Activated CD4-positive, CD25-positive, alpha-beta regulatory T cell treated with anti-CD3 and anti-CD28 coated beads, Interleukin-2, amount 50 U/mL, for 24 hours (primary cell): ENCODE data around the gene ASXL3.

Source experiments
- ATAC-seq, 2 donors: fragments of 150-1000 bp; cut with Tn5 transposase; one replicate each; pipeline ENCODE4 v1.10.0; 2021; ENCODE audit warnings: mild to moderate bottlenecking in 1 of 2, moderate library complexity in 1 of 2

The ASXL3 gene

DNA sequence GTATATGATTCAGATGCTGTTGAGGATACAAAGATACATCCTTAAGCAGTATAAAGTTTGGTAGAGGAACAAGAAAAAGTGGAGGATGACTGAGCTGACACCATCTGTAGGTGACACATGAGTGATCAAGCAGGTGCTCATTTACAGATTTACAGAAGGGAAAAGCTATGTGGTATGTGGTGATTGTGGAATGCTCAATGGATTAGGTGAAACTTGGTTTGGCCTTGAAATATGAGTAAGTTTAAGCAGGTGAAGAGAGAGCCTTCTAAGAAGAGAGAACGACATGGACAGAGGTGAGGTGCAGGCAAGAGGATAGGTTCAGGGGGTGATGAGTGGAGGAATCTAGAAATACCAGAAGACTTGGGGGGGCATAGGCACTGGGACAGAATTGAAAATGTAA is 5.9 kb downstream of the ASXL3 start:
- no peak for ATAC-seq

- no peak for ATAC-seq
These were observed 6.8 kb downstream of the ASXL3 start for GRCh38 chr18:33584548-33585430.

DNA sequence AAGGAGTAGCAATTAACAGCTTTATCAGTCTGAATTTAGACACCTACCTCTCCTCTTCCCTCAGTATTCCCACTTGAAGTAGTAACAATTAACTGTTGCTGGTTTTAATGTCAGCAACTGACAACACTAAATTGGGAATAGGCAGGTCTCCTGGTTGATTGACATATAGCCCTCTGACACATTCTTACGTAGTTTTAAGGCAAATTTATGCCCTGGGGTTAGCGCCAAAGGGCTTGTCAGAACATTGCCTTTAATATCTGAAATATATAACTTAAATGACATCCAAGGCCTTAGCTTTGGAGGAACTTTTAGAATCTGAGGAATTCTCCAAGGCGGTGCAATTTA is 7.4 kb downstream of the ASXL3 start:
- no peak for ATAC-seq

DNA sequence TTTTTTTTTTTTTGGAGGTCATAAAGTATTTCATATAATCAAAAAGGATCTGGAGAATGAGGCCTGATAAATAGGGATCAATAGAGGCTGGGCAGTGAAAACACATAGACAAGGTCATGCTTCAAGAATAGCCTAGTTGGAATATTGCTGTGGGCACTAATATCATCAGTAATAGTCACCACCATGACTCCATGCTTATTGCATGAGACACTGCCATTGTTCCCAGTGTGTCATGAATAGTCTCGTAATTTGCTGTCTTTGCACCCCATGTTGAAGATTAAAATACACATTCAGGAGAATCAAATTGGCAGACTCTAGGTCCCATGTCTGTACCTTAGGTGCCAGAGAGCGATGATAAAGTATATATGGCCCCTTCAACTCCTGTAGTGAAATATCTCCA is 10.3 kb downstream of the ASXL3 start:
- no peak for ATAC-seq

DNA sequence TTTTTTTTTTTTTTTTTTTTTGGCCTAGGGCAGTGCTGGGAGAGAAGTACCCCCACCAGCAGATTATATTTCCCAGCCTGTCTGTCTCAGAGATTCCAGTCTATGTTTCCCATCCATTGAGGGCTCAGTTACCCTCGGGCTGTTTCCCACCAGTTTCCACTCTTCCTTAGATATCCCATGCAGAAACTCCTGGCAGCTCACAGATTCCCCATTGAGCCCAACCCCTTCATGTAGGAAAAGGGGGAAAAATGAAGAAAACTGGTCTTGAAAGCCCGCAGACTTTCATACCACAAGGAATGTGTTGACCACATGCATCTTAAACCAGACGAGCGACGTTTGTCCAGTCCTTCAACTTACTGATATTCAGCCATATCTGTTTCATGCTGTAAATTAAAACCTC is 15.2 kb downstream of the ASXL3 start:
- ATAC-seq = no peak

DNA sequence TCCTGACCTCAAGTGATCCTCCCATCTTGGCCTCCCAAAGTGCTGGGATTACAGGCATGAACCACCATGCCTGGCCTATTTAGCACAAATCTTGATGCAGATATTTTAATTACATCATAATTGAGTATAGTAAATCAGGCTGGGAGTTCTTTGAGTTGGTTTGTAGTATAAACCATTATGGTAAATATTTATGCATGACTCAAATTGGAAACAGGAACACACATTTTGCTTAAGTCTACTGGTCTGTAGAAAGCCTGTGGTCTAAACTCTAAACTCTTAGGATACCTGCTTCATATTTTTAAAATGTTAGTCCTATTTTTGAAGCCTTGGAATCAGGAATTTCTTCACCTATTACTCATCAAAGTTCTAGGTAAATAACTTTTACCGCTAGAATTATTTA is 16.8 kb downstream of the ASXL3 start:
- ATAC-seq = no peak

GRCh38 chr18:33596178-33596854 is 18.3 kb downstream of the ASXL3 start:
- no peak for ATAC-seq

DNA sequence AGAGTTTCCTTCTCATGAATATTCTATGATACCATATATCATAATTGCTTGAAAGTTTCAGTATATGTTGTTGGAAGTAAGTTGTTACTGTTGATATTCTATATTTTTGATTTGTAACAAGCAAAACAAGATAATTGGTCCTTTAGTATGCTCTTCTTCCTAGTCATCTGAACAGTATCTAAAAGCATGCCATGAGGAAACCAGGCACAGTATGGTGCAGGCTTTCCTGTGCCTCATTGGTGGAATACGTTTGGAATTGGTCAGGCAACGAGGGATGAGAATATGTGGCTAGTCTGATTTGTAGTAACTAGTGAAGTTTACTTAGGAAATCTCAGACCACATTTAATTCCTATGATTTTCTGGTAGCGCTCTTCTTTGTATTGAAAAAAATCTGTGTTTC is 22.8 kb downstream of the ASXL3 start:
- ATAC-seq = no peak

GRCh38 chr18:33603454-33603853 is 25.4 kb downstream of the ASXL3 start:
- no peak for ATAC-seq

GRCh38 chr18:33605250-33605649 is 27.2 kb downstream of the ASXL3 start:
- no peak for ATAC-seq

DNA sequence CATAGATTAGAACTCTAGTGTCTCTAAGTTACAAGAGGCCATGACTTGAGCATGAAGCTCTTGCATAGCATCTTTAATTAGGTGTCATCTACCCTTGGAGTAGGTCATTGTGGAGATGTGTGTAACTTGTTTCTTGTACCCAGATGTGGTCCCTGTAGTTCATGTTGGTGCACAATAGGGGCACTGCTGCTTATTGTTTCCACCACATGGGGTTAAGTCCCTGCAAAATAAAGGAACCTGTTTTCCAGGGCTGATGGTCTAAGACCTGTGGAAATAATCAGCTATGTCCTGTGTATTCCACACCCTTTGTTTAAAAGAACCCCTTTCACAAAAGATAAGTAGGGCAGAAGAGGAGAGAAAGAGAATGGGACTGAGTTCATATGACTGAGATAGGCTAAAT is 28.6 kb downstream of the ASXL3 start:
- no peak for ATAC-seq

DNA sequence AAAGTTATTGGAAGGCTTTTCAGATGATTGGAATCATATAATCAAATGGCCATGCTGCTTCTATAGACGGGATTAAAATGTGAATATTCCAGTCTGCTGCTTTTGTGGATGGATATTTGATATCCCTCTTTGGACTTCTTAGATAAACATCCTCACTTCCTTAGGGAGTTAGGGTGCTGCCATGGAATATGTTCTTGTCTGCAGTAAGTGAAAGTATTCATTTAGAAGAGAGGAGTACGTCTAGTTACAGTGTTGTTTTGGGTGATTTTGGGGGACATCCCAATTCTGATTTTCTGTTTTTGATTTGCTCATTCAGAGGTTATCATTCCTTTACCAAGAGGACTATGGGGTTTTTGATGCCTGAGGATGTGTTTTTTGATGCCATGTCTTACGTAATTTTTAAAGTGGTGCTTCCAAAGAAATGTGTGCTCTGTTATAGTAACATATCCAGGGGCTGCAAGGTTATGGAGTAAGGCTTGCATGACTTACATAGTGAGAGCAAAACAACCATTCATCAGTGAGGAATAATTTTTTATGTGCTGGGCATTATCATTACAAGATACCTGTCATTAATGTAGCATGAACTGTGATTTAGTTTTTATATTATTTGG is 33.6 kb downstream of the ASXL3 start:
- ATAC-seq = no peak

GRCh38 chr18:33612632-33613031 is 34.6 kb downstream of the ASXL3 start:
- ATAC-seq = no peak

DNA sequence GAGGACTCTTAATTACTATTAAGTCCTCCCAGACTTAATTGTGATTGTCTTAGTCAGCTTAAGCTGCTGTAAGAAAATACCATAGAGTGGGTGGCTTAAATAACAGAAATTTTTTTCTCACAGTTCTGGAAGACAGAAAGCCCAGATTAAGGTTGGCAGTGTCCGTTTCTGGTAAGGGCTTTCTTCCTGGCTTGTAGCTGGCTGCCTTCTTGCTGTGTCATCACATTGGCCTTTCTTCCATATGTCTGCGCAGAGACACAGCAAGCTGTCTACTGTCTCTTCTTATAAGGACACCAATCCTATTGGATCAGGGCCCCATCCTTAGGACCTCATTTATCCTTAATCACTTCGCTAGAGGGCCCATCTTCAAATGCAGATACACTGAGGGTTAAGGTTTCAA is 38.5 kb downstream of the ASXL3 start:
- no peak for ATAC-seq

- no peak for ATAC-seq
These were observed 49.1 kb downstream of the ASXL3 start for GRCh38 chr18:33627114-33627513.

GRCh38 chr18:33630476-33630875 is 52.5 kb downstream of the ASXL3 start:
- ATAC-seq = no peak

DNA sequence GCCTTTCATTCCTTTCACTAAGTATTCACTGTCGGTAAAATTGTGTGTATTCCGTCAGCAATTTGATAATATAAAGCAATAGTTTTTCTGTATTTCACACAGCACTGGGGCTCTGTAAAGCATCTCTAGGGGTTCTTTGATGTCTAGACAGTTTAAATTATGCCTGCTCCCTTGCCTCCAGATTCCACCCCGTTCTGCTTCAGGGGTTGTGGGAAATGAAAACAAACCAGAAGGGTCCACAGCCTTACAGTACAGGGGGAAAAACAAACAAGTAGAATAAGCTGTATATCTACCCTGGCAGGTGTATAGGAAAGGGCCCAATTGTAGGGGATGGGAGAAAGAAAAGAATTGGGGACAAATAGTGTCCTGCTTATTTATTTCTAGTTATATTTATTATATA is 63.1 kb downstream of the ASXL3 start:
- no peak for ATAC-seq

GRCh38 chr18:33644494-33644893 is 66.5 kb downstream of the ASXL3 start:
- ATAC-seq = no peak

GRCh38 chr18:33647365-33647764 is 69.3 kb downstream of the ASXL3 start:
- no peak for ATAC-seq

DNA sequence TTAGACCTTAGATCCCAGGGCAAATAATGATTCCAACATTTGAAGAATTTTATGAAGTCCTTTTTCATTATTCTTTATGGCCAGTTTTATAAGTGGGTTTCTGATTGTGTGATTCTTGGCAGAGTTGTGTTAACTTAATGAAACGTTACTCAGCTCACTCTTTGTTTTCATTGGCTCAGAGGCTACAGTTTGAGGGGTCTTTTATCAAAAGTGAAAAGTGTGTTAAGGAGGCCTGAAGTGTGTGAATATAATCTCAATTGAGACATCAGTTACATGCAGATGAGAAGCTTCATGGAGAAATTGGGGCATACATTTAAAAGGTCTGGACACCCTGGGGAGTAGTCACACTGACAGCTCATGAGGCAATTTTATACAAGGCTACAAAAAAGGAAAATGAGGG is 74.6 kb downstream of the ASXL3 start:
- ATAC-seq = no peak

DNA sequence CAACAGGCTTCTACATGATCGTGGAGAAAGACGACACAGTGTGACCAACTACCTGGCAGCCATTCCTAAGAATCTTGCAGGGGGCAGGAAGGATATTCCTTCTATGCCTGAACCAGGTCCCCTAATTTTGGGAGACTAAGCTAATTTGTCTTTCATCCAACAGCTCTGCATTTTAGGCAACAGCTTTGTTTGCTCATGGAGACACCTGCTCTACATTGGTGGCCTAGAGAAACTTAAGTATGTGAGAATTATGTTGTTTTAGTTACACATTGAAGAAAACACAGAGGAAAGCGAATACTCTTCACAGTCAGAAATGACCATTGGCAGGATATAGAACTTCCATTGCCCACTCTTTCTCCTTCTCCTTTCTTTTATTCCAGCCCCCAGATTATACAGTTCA is 75.2 kb downstream of the ASXL3 start:
- ATAC-seq = no peak

DNA sequence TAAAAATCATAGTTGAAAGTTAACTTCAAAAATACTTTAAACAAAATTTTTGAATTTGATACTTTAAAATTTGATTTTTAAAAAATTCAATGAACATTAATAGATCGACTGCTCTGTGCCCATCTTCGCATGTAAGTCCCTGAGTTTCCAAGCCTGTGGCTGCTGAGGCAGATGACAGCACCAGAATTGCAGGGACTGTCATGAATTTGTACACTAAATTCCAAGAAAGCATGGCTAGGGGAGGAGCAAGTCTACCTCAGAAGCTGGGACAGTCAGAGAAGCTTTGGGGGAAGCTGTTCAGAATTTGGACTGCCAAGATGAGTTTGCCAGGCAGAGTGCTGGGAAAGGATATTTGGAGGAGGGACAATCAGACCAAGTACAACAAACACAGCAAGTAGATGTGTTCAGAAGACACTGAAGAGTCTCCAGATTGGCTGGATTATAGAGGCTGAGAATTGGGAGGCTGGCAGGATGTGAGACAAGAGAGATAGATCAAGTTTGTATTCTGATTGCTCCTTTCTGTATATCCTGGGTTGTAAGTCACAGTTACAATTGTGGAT is 79.0 kb downstream of the ASXL3 start:
- no peak for ATAC-seq

GRCh38 chr18:33660696-33661310 is 82.8 kb downstream of the ASXL3 start:
- ATAC-seq = no peak
